Ovary (tissue), 9 donors: ENCODE results near the gene ZSWIM6. TPM values are rescaled to one million over a fixed set of nuclear protein-coding genes. Genes with fewer than 3 reads are reported as not detected.

Experiments used
- DNase-seq, 5 donors: peaks; one replicate each; pipeline ENCODE4 v3.0.0-alpha.2; 2019 to 2020
- H3K27ac ChIP-seq, 2 donors: fragments of 200-600 bp; one replicate each; pipeline versions ENCODE4 v1.5.1 to v1.8.0; 2019 to 2022
- H3K27me3 ChIP-seq: fragments of 200-600 bp; one replicate; pipeline ENCODE4 v1.8.0; 2022
- H3K36me3 ChIP-seq: fragments of 200-600 bp; sonication (generic); one replicate; pipeline ENCODE4 v1.5.1; 2019
- H3K4me1 ChIP-seq: one replicate; pipeline ENCODE4 v1.8.1; 2013; ENCODE audit warnings: mild to moderate bottlenecking, moderate library complexity; ENCODE audit not compliant: insufficient read depth
- H3K4me3 ChIP-seq: fragments of 200-600 bp; sonication (generic); one replicate; pipeline ENCODE4 v1.5.1; 2017
- H3K9me3 ChIP-seq, 2 donors: fragments of 200-600 bp in 1 of 2; sonication (generic) in 1 of 2; one replicate each; pipeline versions ENCODE4 v1.5.1 to v1.8.1; 2013 to 2019; ENCODE audit warnings: mild to moderate bottlenecking in 1 of 2, moderate library complexity in 1 of 2
- CTCF ChIP-seq, 3 donors: fragments of 450-650 bp in 2 of 3; fragments of 200-600 bp in 1 of 3; IDR thresholded peaks; one replicate each; pipeline versions ENCODE4 v1.5.1 to v1.8.0; 2016 to 2022; ENCODE audit warnings: antibody characterized with exemption in 3 of 3, mild to moderate bottlenecking in 1 of 3
- EP300 ChIP-seq: sonication (generic); formaldehyde crosslinking; IDR thresholded peaks from one replicate; pipeline ENCODE4 v1.6.1; 2017; ENCODE audit warnings: antibody characterized with exemption
- POLR2A ChIP-seq: fragments of 450-650 bp; IDR thresholded peaks from one replicate; pipeline ENCODE4 v1.6.1; 2017; ENCODE audit warnings: antibody characterized with exemption, mild to moderate bottlenecking, moderate library complexity
- WGBS, 3 donors: extraction: QIAGEN DNeasy Blood & Tissue Kit in 1 of 3; methylation state at CpG; one replicate each; pipeline versions ENCODE4 v1.1.5 to v1.1.7; 2013 to 2017; 5-methylcytosine and 5-hydroxymethylcytosine counted together
- intact Hi-C, 4 donors: fragments of 100-400 bp; cut with DNase I; formaldehyde crosslinking; loops; one replicate each; pipeline versions ENCODE4 v1.11.0 to v1.15.1; 2022 to 2023
- polyA plus RNA-seq, 2 donors: library from polyadenylated mRNA; stranded (reverse); fragments of 200-250 nt in 1 of 2; fragments of 350-450 nt in 1 of 2; fragmentation: Illumina TruSeq in 1 of 2; extraction: RNeasy Lipid Tissue Mini Kit (QIAGEN cat#74804) in 1 of 2; gene quantifications; one replicate each; pipeline ENCODE4 v1.2.3, GENCODE V29; 2013 to 2014
- total RNA-seq, 7 donors: library from RNA; depleted of rRNA in 2 of 7; stranded (reverse); fragments of >200 nt in 2 of 7; fragmentation: NEBNext Ultra II Directional in 3 of 7; extraction: Animal tissue kit (Norgen Biotek cat#: 25700) in 3 of 7; gene quantifications; one replicate each; pipeline versions ENCODE4 v1.1.0 to v1.2.4, GENCODE V29; 2016 to 2023
- donor health status: DM: no; HTN: no; CAD: no; lungs with moderate emphysema.
- donor health status: DM: no; HTN: no; CAD: no.
- donor health status: Bipolar disorder and iron deficiency.
- donor health status: DM: yes; HTN: yes; CAD: no.
- donor health status: DM: no; HTN: no; CAD: no.
- donor health status: DM: yes; HTN: yes; CAD: no.

The ZSWIM6 gene
- total and polyA plus RNA-seq, 9 donors: 4.1 to 15.3 (median 10.6) TPM

GRCh38 chr5:61468483-61468865 is 136.4 kb downstream of the ZSWIM6 start:
- no peak overlapping the region for H3K27ac ChIP-seq
- 27 to 42% (median 33%) methylated on average over 2 of the region's 2 CpGs for WGBS, 3 donors
- no peaks in the 10 kb centered on the region for H3K36me3 ChIP-seq
- no peak for DNase-seq
- H3K27me3 ChIP-seq: no peaks in the 10 kb centered on the region
- no peak overlapping the region for H3K4me3 ChIP-seq
- H3K4me1 ChIP-seq: peaks cover 10% of the 10 kb centered on the region
- H3K9me3 ChIP-seq: no peaks in the 10 kb centered on the region
- TF ChIP-seq POLR2A (no peak), CTCF (IDR thresholded peaks at IDR 0.05) (no peak), EP300 (no peak)
- intact Hi-C loops: no loop called here

GRCh38 chr5:61471352-61471751 is 139.3 kb downstream of the ZSWIM6 start:
- no peaks in the 10 kb centered on the region for H3K9me3 ChIP-seq
- no peaks in the 10 kb centered on the region for H3K27me3 ChIP-seq
- H3K36me3 ChIP-seq: no peaks in the 10 kb centered on the region
- H3K4me3 ChIP-seq: no peak overlapping the region
- H3K27ac ChIP-seq: no peak overlapping the region
- no peak for DNase-seq
- no peak for TF ChIP-seq EP300
- TF ChIP-seq POLR2A: no peak
- TF ChIP-seq CTCF (IDR thresholded peaks at IDR 0.05): no peak
- H3K4me1 ChIP-seq: peaks cover 2% of the 10 kb centered on the region
- intact Hi-C loops: no loop called here
- WGBS, 3 donors: 100% methylated on average over 1 of the region's 1 CpG

- WGBS, 3 donors: 86 to 92% (median 90%) methylated on average over 7 of the region's 7 CpGs
- no peak for DNase-seq
- intact Hi-C loops: no loop called here
Measured at GRCh38 chr5:61472172-61472958, 140.3 kb downstream of the ZSWIM6 start.

GRCh38 chr5:61474746-61475145 is 142.7 kb downstream of the ZSWIM6 start:
- H3K4me3 ChIP-seq: no peak overlapping the region
- H3K9me3 ChIP-seq: no peaks in the 10 kb centered on the region
- H3K4me1 ChIP-seq: no peaks in the 10 kb centered on the region
- no peak for TF ChIP-seq EP300
- no peak for TF ChIP-seq POLR2A
- TF ChIP-seq CTCF (IDR thresholded peaks at IDR 0.05): no peak
- WGBS, 3 donors: 85 to 94% (median 91%) methylated on average over 4 of the region's 4 CpGs
- no peak overlapping the region for H3K27ac ChIP-seq
- no peaks in the 10 kb centered on the region for H3K27me3 ChIP-seq
- intact Hi-C loops: no loop called here
- DNase-seq: no peak
- no peaks in the 10 kb centered on the region for H3K36me3 ChIP-seq

More at GRCh38 chr5:61472172-61472958, 140.3 kb downstream of the ZSWIM6 start:
- peaks cover 2% of the 10 kb centered on the region for H3K4me1 ChIP-seq
- no peaks in the 10 kb centered on the region for H3K36me3 ChIP-seq
- TF ChIP-seq CTCF (IDR thresholded peaks at IDR 0.05) (no peak), EP300 (no peak), POLR2A (no peak)
- no peaks in the 10 kb centered on the region for H3K9me3 ChIP-seq
- H3K27me3 ChIP-seq: no peaks in the 10 kb centered on the region
- no peak overlapping the region for H3K27ac ChIP-seq
- no peak overlapping the region for H3K4me3 ChIP-seq
